ENCODE results near the gene LTBP1.
"Not testable (repeated sequence)": the region's sequence is repeated elsewhere in the genome, so short reads cannot be mapped to it uniquely, and the experiment has no call there.

The LTBP1 gene

GRCh38 chr2:33038230-33038629, 91.5 kb downstream of the LTBP1 start:
- no peak for DNase-seq (ENCODE audit: low read depth, low spot score)

DNA sequence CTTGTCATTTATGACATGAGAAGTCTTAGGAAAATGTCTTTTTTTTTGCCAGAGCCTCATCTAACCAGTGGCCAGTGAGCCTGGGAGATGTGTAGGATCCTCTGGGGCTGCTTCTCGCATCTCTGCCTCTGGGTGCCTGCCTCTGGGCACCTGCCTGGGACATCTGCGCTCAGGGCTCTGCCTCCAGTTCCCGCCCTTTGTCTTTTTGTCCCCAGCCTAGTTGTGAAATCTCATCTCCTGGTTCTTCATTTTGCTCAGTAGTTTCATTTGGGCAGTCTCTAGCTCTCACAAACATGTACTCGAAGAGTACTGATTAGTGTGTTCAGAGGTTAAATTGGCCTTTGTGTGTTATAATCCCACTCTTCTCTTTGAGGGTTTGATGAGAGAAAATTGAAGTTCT, 92.0 kb downstream of the LTBP1 start:
- DNase-seq (ENCODE audit: low read depth, low spot score): no peak

DNA sequence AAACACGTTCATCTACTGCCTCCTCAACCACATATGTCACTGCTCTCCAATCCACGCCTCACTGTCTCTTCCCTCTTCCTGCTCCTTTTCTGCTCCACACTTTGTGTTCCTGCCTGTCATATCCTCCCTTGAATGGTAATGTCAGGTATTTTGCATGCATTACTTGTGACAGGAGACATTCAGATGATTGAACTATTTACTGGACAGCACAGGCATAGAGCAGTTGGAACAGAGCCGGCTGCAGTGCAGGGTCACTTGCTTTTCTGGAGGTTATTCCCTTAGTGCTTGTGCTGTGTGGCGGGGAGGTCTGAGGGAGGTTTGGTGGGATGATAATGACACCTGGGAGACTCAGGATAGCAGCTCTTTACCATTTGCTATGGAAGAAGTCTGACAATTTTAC, 93.8 kb downstream of the LTBP1 start:
- no peak for DNase-seq (ENCODE audit: low read depth, low spot score)

GRCh38 chr2:33042265-33042664, 95.5 kb downstream of the LTBP1 start:
- no peak for DNase-seq (ENCODE audit: low read depth, low spot score)

DNA sequence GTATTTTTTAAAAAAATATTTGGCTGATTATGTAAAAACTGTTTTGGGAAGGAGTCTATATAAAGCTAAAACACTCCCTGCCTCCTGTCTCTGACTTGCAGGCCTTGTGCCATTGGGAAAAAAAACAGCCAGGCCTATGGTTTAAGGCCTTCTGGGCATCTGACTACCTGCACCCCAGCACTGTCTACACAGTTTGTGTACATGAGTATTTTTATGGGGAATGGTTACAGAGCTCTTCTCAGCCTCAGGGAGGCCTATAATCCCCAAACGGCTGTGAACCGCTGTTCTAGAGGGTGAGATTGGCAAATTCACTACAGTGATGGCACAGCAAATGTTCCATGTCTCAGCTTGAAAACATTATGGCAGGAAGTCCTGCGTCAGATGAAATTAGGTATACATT, 96.1 kb downstream of the LTBP1 start:
- no peak for DNase-seq (ENCODE audit: low read depth, low spot score)

DNA sequence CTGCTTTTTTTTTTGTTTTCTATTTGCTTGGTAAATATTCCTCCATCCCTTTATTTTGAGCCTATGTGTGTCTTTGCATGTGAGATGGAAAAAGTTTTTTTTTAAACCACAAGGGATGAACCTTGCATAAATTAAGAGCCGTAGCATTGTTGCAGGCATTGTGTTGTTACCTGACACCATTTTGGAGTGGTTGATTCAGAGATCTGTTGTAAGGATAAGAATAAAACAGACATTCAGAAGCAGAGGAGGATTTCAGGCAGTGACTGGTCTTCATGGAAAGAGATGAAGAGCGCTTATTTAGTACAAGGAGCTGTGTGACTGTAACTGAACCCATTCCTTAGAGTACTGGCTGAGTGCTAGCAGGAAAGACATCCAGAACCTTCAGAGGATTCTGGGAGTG, 101.2 kb downstream of the LTBP1 start:
- no peak for DNase-seq (ENCODE audit: low read depth, low spot score)

DNA sequence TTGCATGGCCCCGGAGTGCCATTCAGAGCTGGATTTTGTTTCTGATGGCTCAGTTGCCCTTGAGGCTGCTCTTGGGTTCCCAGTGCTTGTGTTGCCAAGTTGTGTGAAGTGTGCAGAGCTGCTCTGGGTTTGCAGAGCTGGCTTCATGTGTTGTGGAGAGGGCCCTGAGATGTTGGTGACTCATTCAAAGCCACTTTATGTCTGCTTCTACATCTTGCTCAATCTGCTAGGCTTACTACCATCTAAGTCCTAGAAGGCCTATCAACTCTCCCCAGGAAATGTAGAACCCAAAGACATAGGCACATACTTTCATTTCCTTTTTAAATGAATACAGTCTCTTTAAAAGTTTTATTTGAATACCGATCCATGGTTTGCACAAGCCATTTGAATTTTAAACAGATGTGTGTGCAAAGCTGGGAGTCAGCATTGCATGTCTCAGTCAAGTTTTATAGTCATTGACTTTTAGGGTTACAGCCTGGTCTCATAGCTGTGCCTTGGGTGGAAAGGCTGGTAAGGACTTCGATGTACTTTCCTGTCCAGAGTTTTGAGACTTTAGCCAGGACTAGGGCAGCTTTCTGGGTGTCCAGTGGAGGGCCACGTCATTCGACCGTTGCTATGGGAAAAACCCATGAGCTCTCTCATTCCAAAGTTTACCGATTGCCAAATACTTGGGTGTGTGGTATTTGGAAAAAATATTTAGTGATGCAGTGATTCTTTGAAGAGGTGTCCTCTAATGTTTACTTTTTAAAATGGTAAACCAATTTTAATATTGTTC, 105.0 kb downstream of the LTBP1 start:
- DNase-seq (ENCODE audit: low read depth, low spot score): no peak

GRCh38 chr2:33052361-33052735, 105.6 kb downstream of the LTBP1 start:
- no peak for DNase-seq (ENCODE audit: low read depth, low spot score)

- not testable (repeated sequence) for DNase-seq (ENCODE audit: low read depth, low spot score)
These were observed 106.0 kb downstream of the LTBP1 start for GRCh38 chr2:33052795-33053194.

DNA sequence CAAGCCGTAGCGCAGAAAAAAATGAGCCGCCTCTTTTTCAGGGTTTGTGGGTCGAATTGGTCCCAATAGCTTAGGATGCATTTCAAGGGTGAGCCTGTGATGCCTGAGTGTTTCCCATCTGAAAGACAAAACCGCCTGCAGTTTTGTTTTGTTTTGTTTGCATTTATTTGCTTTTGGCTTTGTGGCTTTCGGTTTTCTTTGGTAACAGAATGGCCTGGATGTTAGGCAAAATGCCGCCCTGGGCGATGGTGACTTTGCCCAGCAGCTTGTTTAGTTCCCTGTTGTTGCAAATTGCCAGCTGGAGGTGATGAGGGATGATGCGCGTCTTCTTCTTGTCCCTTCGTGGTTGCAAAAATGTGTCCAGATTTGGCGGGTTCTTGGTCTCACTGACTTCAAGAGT, 109.4 kb downstream of the LTBP1 start:
- no peak for DNase-seq (ENCODE audit: low read depth, low spot score)

GRCh38 chr2:33057307-33058028, 110.7 kb downstream of the LTBP1 start:
- DNase-seq (ENCODE audit: low read depth, low spot score): not testable (repeated sequence)

DNA sequence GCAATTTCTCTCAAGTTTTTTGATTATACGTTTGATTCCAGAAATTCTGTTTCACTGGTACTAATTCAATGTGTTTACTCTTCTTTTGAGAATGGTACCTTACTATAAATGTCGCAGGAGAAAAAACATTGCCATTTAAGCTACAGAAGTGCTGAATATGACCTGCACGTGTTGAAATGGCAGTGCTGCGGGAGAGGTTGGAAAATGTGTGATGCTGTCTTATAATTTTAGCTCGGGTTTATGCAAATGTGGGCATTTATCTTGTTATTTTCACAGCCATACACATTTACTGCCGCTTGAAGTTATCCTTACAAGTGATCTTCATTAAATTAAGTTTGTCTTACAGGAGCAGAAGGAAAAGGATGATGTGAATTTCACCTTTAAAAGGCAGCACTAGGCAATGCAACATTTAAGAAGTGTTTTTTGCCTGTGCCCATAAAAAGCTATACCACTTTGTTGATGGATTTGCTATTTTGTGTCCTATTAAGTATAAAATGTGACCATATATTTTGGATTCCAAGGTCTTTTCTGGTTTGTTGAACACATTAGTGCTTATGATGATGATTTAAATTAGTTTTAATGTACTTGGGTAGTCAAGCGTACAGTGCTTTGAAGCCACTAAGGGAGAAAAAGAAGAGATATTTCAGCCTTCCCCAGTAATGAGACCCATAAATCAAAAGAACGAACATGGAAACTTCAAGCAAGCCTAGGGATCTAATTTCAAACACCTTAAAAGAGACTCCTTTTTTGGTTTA, 112.1 kb downstream of the LTBP1 start:
- DNase-seq (ENCODE audit: low read depth, low spot score): no peak

DNA sequence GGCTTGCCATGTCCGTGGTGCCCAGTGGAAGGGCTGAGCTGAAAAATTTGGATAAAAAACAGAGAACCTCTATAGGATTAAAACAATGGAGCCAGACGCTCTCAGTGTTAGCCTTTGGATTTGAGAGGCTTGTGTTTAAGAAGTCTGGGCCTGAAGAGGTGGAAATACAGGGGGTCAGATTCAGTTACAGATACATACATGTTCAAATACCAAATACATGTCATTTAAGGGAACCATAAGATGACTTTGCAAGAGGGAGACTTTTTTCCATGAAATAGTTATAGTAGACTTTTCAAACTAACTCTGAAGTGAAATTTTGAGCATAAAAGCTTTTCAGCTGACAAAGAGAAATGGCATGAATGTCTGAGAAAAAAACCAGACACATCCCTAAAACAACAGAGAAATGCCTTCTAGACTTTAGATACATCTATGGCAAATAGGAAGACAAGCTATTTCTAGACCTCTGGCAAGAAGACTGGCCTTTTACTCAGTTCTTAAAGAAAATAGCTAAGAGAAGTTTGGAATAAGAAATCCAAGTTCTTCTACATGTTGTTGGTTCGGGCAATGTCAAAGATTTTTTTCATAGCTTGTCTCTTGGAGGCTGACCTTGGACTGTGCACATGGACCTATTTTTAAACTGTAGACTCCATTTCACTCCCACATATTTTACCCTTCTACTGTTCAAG, 112.9 kb downstream of the LTBP1 start:
- DNase-seq (ENCODE audit: low read depth, low spot score): no peak

DNA sequence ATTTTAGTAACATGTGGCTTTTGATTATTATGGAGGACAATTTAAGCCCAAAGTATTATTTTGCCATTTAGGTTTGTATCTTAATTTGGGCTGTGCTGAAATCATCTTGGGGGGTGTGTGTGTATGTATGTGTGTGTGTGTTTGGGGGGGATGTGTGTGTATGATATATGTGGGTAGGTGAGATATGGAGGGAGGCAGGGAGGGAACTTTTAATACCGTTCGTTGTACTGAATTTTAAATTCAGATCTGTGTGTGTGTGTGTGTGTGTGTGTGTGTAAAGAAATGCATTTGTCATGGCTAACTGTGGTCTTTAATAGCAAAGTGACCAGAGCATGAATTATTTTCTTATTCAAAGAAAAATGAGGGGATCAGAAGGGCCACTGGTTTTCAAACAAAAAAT, 113.7 kb downstream of the LTBP1 start:
- DNase-seq (ENCODE audit: low read depth, low spot score): no peak

GRCh38 chr2:33062665-33063250, 116.0 kb downstream of the LTBP1 start:
- DNase-seq (ENCODE audit: low read depth, low spot score): no peak

- no peak for DNase-seq (ENCODE audit: low read depth, low spot score)
These were observed 117.6 kb downstream of the LTBP1 start for GRCh38 chr2:33064349-33064801.

- no peak for DNase-seq (ENCODE audit: low read depth, low spot score)
These were observed 120.8 kb downstream of the LTBP1 start for GRCh38 chr2:33067598-33067997.

DNA sequence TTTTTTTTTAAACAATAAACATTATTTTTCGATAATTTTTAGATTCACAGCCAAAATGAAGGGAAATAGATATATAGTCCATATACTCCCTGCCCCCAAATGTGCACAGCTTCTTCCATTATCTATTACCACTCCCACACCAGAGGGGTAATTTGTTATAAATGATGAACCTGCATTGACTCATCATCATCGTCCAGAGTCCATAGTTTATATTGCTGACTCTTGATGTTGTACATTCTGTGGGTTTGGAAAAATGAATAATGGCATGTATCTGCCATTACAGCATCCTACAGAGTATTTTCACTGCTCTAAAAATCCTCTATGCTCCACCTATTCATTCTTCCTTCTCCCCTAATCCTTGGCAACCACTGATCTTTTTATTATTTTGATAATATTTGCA, 121.5 kb downstream of the LTBP1 start:
- no peak for DNase-seq (ENCODE audit: low read depth, low spot score)

GRCh38 chr2:33069894-33070651, 123.3 kb downstream of the LTBP1 start:
- peak; percentile 92 for DNase-seq (ENCODE audit: low read depth, low spot score)

- DNase-seq (ENCODE audit: low read depth, low spot score): no peak
These were observed 124.8 kb downstream of the LTBP1 start for GRCh38 chr2:33071591-33071990.

GRCh38 chr2:33072614-33073013, 125.9 kb downstream of the LTBP1 start:
- DNase-seq (ENCODE audit: low read depth, low spot score): no peak
